A549 (cell line): ENCODE measurements around the gene INPP5J. TPM values are rescaled to one million over a fixed set of nuclear protein-coding genes. Genes with fewer than 3 reads are reported as not detected.
A peak's percentile ranks its signal among the peaks of the same experiment; 100 is the strongest.

Source experiments
- ATAC-seq, 2 experiments: fragments of 200-7000 bp in 1 of 2; fragments of >200 bp in 1 of 2; cut with Nextera tagmentation in 1 of 2; cut with Tn5 transposase in 1 of 2; 3 replicates each; pipeline versions ENCODE4 v1.8.0 to v1.9.1; 2018 to 2020; ENCODE audit warnings: mild to moderate bottlenecking in 1 of 2, moderate library complexity in 1 of 2
- CTCF ChIA-PET: fragments of 300-600 bp; sonication (Branson Sonifier 250); formaldehyde crosslinking; extraction: SDS; loops from one replicate; lab custom pipeline; 2021; ENCODE audit warnings: antibody characterized with exemption, inconsistent platforms; lab: Yijun Ruan, JAX
- POLR2A ChIA-PET: fragments of 350-600 bp; formaldehyde crosslinking; extraction: SDS; loops from one replicate; lab custom pipeline; 2021; ENCODE audit warnings: antibody characterized with exemption, inconsistent platforms; lab: Yijun Ruan, JAX
- DNase-seq, 2 experiments: peaks; one replicate each; pipeline versions ENCODE4 v3.0.0 to v3.0.0-alpha.2; 2011 to 2016; ENCODE audit warnings: low read depth in 1 of 2, low spot score in 1 of 2
- FAIRE-seq: peaks from 2 replicates; lab custom pipeline; 2011; peaks lifted over from hg19 to GRCh38; lab: Jason Lieb, UNC
- H3K27ac ChIP-seq, 2 experiments: fragments of >200 bp; sonication (Bioruptor Twin); formaldehyde crosslinking; 3 replicates each; pipeline ENCODE4 v1.5.1; 2016 to 2017
- H3K4me1 ChIP-seq: fragments of >200 bp; sonication (Bioruptor Twin); formaldehyde crosslinking; 3 replicates; pipeline ENCODE4 v1.6.1; 2016
- H3K4me2 ChIP-seq: fragments of >200 bp; sonication (Bioruptor Twin); formaldehyde crosslinking; 3 replicates; pipeline ENCODE4 v1.6.1; 2016
- H3K4me3 ChIP-seq: fragments of >200 bp; sonication (Bioruptor Twin); formaldehyde crosslinking; 3 replicates; pipeline ENCODE4 v1.5.1; 2016
- H3K9me3 ChIP-seq: fragments of >200 bp; sonication (Bioruptor Twin); formaldehyde crosslinking; 3 replicates; pipeline ENCODE4 v1.6.1; 2016
- BHLHE40 ChIP-seq: IDR thresholded peaks from 2 replicates; pipeline ENCODE4 v1.6.1; 2012; ENCODE audit warnings: low read depth, low read length, inconsistent platforms
- CBX2 ChIP-seq: fragments of 200-600 bp; sonication (generic); IDR thresholded peaks from 2 replicates; pipeline ENCODE4 v1.6.1; 2016; ENCODE audit warnings: low read depth, mild to moderate bottlenecking, borderline replicate concordance
- CHD2 ChIP-seq: fragments of 150-350 bp; IDR thresholded peaks from 2 replicates; pipeline ENCODE4 v1.6.1; 2014; ENCODE audit warnings: low read length; ENCODE audit not compliant: partially characterized antibody
- CTCF ChIP-seq: fragments of >200 bp; sonication (Bioruptor Twin); formaldehyde crosslinking; IDR thresholded peaks from 3 replicates; pipeline ENCODE4 v1.5.1; 2016
- ESRRA ChIP-seq: fragments of 150-350 bp; IDR thresholded peaks from 2 replicates; pipeline ENCODE4 v1.6.1; 2014; ENCODE audit warnings: mild to moderate bottlenecking, low read length, borderline replicate concordance
- FOSB ChIP-seq: fragments of 250-450 bp; sonication (Bioruptor Pico); IDR thresholded peaks from 2 replicates; pipeline ENCODE4 v1.5.0; 2020; ENCODE audit warnings: mild to moderate bottlenecking, moderate library complexity
- FOSL2 ChIP-seq, 2 experiments: fragments of 450-650 bp in 1 of 2; fragments of >200 bp in 1 of 2; sonication (Bioruptor Twin) in 1 of 2; formaldehyde crosslinking; IDR thresholded peaks; 2 replicates each; pipeline versions ENCODE4 v1.5.0 to v1.6.1; 2016 to 2020; ENCODE audit warnings: mild to moderate bottlenecking in 1 of 2, moderate library complexity in 1 of 2
- HOXA7 ChIP-seq: fragments of 250-450 bp; sonication (Bioruptor Pico); IDR thresholded peaks from 2 replicates; pipeline ENCODE4 v1.5.0; 2020; ENCODE audit warnings: mild to moderate bottlenecking, moderate library complexity
- HOXB13 ChIP-seq: fragments of 250-450 bp; sonication (Bioruptor Pico); IDR thresholded peaks from 2 replicates; pipeline ENCODE4 v1.5.0; 2020; ENCODE audit warnings: low read depth, mild to moderate bottlenecking, moderate library complexity
- JUNB ChIP-seq: fragments of >200 bp; sonication (Bioruptor Twin); formaldehyde crosslinking; IDR thresholded peaks from 2 replicates; pipeline ENCODE4 v1.6.1; 2016
- KDM5A ChIP-seq: fragments of 200-600 bp; sonication (generic); IDR thresholded peaks from 2 replicates; pipeline ENCODE4 v1.6.1; 2016; ENCODE audit warnings: antibody characterized with exemption, mild to moderate bottlenecking
- MAFK ChIP-seq: fragments of 450-650 bp; IDR thresholded peaks from 2 replicates; pipeline ENCODE4 v1.6.1; 2014; ENCODE audit not compliant: partially characterized antibody
- MYC ChIP-seq: IDR thresholded peaks from 2 replicates; pipeline ENCODE4 v1.6.1; 2012; ENCODE audit warnings: mild to moderate bottlenecking, inconsistent platforms, low read length, improper control_type of control experiment, borderline replicate concordance
- NR3C1 ChIP-seq: fragments of >200 bp; sonication (Bioruptor Twin); formaldehyde crosslinking; IDR thresholded peaks from 3 replicates; pipeline ENCODE4 v1.6.1; 2017
- PHF8 ChIP-seq: fragments of 200-600 bp; sonication (generic); IDR thresholded peaks from 2 replicates; pipeline ENCODE4 v1.6.1; 2016; ENCODE audit warnings: low read depth, mild to moderate bottlenecking, antibody characterized with exemption, moderate library complexity, borderline replicate concordance
- RAD21 ChIP-seq, 2 experiments: fragments of >200 bp in 1 of 2; sonication (Bioruptor Twin) in 1 of 2; formaldehyde crosslinking in 1 of 2; IDR thresholded peaks in 1 of 2; conservative IDR thresholded peaks in 1 of 2; 2 replicates in 1 of 2; 3 replicates in 1 of 2; pipeline ENCODE4 v1.6.1; 2012 to 2018; ENCODE audit warnings: inconsistent platforms in 1 of 2
- RNF2 ChIP-seq: fragments of 200-600 bp; sonication (generic); IDR thresholded peaks from 2 replicates; pipeline ENCODE4 v1.6.1; 2016; ENCODE audit warnings: low read depth, mild to moderate bottlenecking, antibody characterized with exemption, moderate library complexity, borderline replicate concordance
- SMC3 ChIP-seq: fragments of >200 bp; sonication (Bioruptor Twin); formaldehyde crosslinking; IDR thresholded peaks from 3 replicates; pipeline ENCODE4 v1.6.1; 2018; ENCODE audit warnings: inconsistent platforms
- SREBF2 ChIP-seq: fragments of 450-650 bp; IDR thresholded peaks from 2 replicates; pipeline ENCODE4 v1.6.1; 2014; ENCODE audit warnings: mild to moderate bottlenecking, moderate library complexity
- ZC3H11A ChIP-seq: fragments of 450-650 bp; IDR thresholded peaks from 2 replicates; pipeline ENCODE4 v1.6.1; 2014; ENCODE audit warnings: antibody characterized with exemption, mild to moderate bottlenecking
- ZFP36 ChIP-seq: fragments of 450-650 bp; IDR thresholded peaks from 2 replicates; pipeline ENCODE4 v1.6.1; 2014; ENCODE audit warnings: borderline replicate concordance; ENCODE audit not compliant: partially characterized antibody
- ZNF302 ChIP-seq: fragments of 250-450 bp; sonication (Bioruptor Pico); IDR thresholded peaks from 2 replicates; pipeline ENCODE4 v1.9.0; 2021; ENCODE audit warnings: inconsistent platforms, mild to moderate bottlenecking, moderate library complexity
- WGBS: methylation state at CpG from one replicate; pipeline ENCODE4 v1.1.6; 2017; ENCODE audit errors: missing lambda C conversion rate; 5-methylcytosine and 5-hydroxymethylcytosine counted together
- polyA plus RNA-seq, 4 experiments: library from polyadenylated mRNA; depleted of rRNA in 3 of 4; stranded (reverse); fragments of >200 nt; fragmentation: RNase III in 1 of 4; extraction: RNeasy Plus Mini Kit Qiagen cat#74134 plus additional on column Dnase treatment in 1 of 4; gene quantifications; 2 replicates in 3 of 4; 3 replicates in 1 of 4; pipeline ENCODE4 v1.2.3, GENCODE V29; 2011 to 2017

The INPP5J gene
- polyA plus RNA-seq, 2 of the 4 experiments (the other 2 are of a cell fraction): 0.70 to 1.5 TPM

- no peak for TF ChIP-seq CTCF
- TF ChIP-seq MYC: no peak
- no peak for TF ChIP-seq RAD21 (conservative IDR thresholded peaks at IDR 0.05 in 1 of 2, IDR thresholded peaks at IDR 0.05 in 1 of 2)
- no peak for TF ChIP-seq HOXB13 (CRISPR knock-in tag)
- no peak for TF ChIP-seq ZNF302 (CRISPR knock-in tag)
- no peak for TF ChIP-seq CBX2
- TF ChIP-seq CHD2: no peak
Observed at GRCh38 chr22:31177420-31178162, 54.8 kb downstream of the INPP5J start (continued).

GRCh38 chr22:31178859-31179258 is 56.1 kb downstream of the INPP5J start:
- H3K4me2 ChIP-seq: peak overlapping the region; percentile 51; the same call in 2 of the 3 replicates
- ChIA-PET CTCF (interaction anchor here (4.3 kb wide), 1 partner anchor 33 kb away, joined by 15 read pairs; the partner anchor contains the start of gene LIMK2), POLR2A (no interaction called here)
- no peaks in the 10 kb centered on the region for H3K9me3 ChIP-seq
- H3K27ac ChIP-seq: no peak overlapping the region; a peak in 1 of 6 replicates
- TF ChIP-seq RAD21 (conservative IDR thresholded peaks at IDR 0.05 in 1 of 2, IDR thresholded peaks at IDR 0.05 in 1 of 2) (no peak), FOSB (CRISPR knock-in tag) (no peak), FOSL2 (IDR thresholded peaks at IDR 0.05) (no peak), FOSL2 (CRISPR knock-in tag; IDR thresholded peaks at IDR 0.05) (no peak), ZC3H11A (no peak), SREBF2 (no peak), NR3C1 (no peak), KDM5A (no peak), ZFP36 (no peak), BHLHE40 (no peak), SMC3 (no peak), PHF8 (no peak), HOXA7 (no peak), JUNB (no peak), RNF2 (no peak)
- FAIRE-seq: no peak
- no peak for DNase-seq
- WGBS: 93% methylated on average over 2 of the region's 2 CpGs
- peaks cover 26% of the 10 kb centered on the region for H3K4me1 ChIP-seq
- H3K4me3 ChIP-seq: no peak overlapping the region
- ATAC-seq: no peak

- DNase-seq: peak in 1 of 2 experiments; percentile 60
- WGBS: 0% methylated on average over 1 of the region's 1 CpG
- no peak for TF ChIP-seq ESRRA
- TF ChIP-seq MAFK: peak; percentile 33
- ChIA-PET CTCF (interaction anchor here (1.4 to 4.3 kb wide), 2 partner anchors 14 to 33 kb away, joined by 4 to 15 read pairs; partner anchors contain the start of gene LIMK2), POLR2A (no interaction called here)
- Histone ChIP-seq H3K9me3 (no peaks in the 10 kb centered on the region), H3K4me2 (peak overlapping the region; percentile 51), H3K4me1 (peaks cover 24% of the 10 kb centered on the region), H3K4me3 (no peak overlapping the region), H3K27ac (peak overlapping the region; percentile 55; a peak in 3 of 6 replicates)
- FAIRE-seq: no peak
- ATAC-seq: peak; percentile 64 to 74; a peak in 5 of 6 replicates
Observed at GRCh38 chr22:31179345-31179744, 56.6 kb downstream of the INPP5J start.
